SHP77 (cell line): ENCODE data around the gene GET4.
"Not testable (repeated sequence)": the region's sequence is repeated elsewhere in the genome, so short reads cannot be mapped to it uniquely, and the experiment has no call there.

Source experiments
- DNase-seq, 2 experiments: peaks; one replicate each; lab custom pipeline; 2025; lab: John Stamatoyannopoulos, UW

The GET4 gene

DNA sequence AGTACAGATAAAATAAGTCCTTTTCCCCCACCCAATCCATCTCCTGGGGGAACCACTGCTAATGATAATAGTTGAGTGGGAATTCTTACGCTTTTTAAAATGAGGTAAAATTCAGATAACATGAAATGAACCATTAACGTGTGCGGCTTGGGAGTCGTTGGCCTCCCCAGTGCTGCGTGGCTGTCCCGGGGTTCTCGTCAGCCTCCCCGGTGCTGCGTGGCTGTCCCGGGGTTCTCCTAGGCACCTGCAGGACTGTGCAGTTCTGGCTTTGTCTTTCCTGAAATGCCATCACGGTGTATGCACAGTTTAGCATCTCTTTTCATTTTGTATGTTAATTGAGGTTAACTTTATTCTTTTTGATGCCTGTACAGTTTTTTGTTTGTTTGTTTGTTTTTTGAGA is 30.6 kb upstream of the GET4 start:
- no peak for DNase-seq

DNA sequence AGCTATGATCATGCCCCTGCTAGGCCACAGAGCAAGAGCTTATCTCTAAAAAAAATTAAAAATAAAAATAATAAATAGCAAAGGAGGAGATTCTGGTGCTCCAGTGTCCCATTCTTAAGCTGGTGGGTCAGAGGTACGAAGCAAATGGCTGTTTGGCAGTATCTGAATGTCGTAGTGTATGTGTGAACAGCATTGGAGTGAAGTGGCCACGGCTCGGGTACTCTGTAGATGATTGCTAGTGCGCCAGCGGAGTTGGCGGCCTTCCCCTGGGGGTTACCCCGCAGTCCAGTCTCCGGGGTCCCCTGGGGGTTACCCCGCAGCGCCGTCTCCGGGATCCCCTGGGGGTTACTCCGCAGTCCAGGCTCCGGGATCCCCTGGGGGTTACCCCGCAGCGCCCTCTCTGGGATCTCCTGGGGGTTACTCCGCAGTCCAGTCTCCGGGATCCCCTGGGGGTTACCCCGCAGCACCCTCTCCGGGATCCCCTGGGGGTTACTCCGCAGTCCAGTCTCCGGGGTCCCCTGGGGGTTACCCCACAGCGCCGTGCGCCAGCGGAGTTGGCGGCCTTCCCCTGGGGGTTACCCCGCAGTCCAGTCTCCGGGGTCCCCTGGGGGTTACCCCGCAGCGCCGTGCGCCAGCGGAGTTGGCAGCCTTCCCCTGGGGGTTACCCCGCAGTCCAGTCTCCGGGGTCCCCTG is 29.2 kb upstream of the GET4 start:
- DNase-seq, result not testable (repeated sequence)

DNA sequence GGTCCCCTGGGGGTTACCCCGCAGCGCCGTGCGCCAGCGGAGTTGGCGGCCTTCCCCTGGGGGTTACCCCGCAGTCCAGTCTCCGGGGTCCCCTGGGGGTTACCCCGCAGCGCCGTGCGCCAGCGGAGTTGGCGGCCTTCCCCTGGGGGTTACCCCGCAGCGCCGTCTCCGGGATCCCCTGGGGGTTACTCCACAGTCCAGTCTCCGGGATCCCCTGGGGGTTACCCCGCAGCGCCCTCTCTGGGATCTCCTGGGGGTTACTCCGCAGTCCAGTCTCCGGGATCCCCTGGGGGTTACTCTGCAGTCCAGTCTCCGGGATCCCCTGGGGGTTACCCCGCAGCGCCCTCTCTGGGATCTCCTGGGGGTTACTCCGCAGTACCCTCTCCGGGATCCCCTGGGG is 28.6 kb upstream of the GET4 start:
- not testable (repeated sequence) for DNase-seq

DNA sequence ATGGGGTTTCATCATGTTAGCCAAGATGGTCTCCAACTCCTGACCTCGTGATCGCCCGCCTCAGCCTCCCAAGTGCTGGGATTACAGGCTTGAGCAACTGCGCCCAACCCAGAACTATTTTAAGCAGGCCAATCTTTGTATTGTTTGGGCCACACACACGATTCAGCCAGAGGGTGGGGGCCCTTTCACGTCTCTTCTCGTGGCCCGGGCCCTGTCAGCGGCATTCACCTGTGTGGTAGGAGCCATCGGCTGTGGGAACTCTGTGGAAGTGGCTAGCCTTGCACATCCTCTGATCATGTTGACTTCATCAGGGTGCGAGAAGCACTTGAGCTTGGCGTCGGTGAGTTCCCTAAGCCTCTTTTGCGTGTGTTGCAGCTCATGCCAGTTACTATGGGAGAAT is 27.2 kb upstream of the GET4 start:
- no peak for DNase-seq

DNA sequence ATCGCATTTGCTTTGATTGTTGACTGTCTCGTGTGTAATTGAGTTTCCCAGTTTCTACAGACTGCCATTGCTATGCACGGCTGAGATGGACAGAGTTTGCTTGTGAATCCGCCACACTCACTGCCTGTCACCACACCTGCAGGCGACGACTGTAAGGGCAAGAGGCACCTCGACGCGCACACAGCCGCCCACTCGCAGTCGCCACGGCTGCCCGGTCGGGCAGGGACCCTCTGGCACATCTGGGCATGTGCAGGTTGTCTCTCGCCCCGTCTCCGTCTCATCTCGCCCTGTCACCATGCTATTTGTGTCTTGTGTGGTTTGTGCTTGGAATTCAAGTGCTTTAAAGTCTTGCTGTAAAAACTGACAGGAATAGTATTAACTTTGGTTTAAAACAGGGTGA is 26.6 kb upstream of the GET4 start:
- no peak for DNase-seq

DNA sequence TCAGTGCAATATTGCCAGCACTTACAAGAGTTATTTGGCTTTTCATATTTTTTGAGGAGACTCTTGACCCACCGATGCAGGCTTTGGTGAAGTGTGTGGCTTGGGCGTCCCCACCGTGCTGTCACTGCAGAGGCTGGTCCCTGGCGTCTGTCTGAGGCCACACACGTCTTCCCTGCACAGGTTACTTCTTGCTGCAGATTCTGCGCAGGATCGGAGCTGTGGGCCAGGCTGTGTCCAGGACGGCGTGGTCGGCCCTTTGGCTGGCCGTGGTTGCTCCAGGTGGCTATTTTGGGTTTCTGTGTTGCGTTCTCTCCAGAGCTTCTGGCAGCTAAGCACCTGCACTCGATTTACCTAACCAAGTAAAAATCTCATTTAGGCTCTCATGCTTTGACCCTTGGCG is 25.1 kb upstream of the GET4 start:
- DNase-seq, result no peak

DNA sequence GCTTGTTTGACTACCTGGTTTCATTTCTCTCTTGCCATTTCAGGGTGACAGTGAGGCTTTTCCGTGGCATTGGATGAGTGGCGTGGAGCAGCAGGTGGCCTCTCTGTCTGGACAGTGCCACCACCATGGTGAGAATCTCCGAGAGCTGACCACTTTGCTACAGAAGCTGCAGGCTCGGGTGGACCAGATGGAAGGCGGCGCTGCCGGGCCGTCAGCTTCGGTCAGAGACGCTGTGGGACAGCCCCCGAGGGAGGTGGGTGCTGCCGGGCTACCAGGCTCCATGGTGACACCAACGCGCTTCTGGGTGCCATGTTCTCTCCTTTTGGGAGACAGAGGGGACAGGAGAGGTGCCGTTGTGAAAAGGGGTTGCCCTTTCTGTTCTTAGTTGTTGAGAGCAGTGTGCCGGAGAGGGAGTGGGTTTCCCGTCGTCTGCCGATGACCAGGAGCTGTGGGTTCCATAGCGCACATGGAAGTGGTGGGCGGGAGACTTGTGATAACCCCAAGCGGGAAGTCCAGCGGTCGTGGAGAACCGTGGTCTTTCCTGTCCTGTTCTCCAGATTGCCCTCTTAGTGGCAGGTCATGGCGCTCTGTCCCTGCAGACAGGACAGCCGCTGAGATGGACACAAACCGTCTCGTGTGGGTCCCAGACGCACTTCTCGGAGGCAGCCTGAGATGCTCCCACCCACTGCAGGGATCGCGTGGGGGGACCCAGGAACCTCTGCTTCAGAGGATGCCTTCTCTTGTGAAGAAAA is 22.8 kb upstream of the GET4 start:
- no peak for DNase-seq

DNA sequence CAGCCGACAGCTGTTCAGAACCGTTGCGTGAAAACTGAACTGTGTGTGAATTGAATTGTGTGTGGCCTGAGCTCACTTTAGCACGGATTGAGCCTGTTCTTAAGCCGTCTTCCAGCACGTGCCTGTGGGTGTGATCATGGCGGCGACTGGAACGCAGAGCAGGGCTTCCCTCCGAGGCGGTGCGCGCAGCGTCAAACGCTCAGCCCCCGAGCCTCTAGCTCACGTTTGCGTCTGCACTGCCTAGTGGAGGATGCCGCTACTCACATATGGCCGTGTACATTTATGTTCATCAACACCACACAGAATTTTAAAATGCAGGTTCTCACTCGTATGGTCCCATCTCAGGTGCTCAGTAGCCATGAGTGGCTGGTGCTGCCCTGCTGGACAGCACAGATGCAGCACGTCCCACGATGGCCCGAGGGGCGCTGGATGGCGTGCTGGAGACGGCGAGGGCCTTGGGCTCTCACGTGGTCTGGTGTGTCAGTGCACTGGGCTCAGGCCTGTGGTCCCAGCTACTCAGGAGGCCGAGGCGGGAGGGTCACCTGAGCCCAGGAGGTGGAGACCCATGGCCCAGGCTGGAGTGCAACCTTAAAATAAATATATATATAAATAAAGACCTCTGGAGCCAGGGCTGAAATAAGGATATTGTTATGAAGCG is 22.1 kb upstream of the GET4 start:
- no peak for DNase-seq

DNA sequence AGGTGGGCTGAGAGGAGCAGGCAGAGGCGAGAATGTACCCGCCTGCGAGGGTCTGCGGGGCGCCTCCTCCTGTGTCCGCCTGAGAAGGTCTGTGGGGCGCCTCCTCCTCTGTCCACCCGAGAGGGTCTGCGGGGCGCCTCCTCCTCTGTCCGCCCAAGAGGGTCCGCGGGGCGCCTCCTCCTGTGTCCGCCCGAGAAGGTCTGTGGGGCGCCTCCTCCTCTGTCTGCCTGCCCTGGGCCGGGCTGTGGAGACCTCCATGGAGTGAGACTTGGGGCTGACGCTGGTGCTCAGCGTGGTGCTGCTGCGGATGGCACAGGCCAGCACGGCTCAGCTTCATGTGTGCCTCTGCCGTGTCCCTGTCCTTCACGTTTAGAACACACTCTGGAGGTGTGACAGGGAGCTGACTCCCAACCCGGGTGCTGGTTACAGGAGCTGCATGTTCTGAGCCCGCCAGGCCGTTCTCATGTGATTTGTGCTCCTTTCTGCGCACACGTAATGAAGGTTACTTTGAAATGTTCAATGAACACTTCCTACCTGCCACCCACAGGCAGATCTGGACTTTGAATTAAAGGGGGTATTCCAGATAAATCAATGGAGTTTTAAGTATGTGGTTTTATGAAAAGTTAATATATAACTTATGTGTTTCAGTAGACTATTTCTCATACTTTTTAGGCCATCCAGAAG is 20.5 kb upstream of the GET4 start:
- DNase-seq, result no peak

DNA sequence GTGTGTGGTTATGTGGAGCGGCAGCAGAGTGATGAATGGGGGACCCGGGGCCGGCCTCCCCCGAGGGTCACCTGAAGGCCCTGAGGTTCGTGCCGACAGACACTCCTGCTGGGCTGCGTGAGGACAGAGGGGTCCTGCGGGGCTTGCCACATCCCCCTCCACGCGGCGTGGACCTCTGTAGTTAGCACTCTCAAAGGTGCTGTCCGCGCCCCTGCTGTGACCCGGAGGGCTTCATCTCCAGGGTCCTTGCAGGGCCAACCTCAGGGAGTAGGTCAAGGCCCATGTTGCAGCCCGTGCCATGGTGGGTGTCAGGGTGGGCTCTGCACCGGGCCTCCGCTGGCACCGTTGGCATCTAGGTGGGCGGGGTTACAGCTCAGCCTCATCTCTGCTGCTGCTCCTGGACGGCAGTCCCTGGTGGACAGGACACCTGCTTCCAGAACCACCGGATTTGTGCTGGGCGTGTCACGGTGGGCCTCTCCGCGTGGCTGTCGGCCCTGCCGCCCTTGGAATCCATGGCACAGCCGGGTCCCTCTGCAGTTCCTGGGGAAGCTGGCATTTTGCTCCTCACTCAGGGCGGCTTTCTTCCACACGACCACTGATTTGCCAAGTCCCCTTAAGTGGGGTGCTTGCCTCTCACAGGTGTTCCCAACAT is 19.8 kb upstream of the GET4 start:
- DNase-seq, result no peak

DNA sequence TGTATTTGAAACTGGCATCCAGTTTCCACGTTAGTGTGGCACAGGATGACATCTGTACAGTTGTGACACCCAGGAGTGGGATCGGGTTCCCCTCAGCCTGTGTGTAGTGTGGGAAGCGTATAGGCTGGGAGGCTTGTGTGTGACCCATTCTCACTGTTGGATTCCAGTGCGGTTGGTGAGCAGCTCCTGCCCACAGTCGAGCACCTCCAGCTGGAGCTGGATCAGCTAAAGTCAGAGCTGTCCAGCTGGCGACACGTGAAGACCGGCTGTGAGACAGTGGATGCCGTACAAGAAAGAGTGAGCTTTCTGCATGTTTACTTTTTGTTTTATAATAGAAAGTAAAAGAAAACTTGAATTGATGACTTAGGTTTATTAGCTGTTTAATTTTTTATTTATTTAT is 18.7 kb upstream of the GET4 start:
- DNase-seq, result no peak

DNA sequence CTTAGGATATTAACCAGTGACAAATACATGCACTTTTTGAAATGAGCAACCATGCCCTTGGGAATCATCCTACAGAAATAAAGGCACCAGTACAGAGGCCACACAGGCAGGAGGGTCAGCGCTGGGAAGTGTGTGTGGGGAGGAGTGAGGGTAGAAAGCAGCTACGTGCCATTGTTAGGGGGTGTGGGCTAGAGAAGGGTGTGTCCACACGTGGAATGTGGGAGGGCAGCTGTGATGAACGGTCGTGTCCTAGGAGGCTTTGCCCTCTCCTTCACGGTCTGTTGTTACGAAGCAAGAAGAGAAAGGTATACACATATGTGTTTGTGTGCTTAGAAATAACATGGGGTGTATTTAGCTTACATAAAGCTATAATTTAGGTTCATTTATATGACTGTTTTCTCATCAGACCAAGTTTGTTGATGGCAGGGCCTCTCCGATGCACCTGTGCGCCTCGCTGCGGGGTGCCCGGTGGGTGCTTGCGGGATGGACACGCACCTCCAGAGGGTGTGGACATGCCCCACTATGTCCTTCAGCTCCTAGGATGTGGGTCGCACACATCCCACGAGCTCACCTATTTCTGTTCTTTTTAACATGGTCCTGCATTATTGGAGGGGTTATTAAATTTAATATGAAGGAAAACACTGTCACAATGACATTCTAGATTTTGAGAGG is 16.9 kb upstream of the GET4 start:
- no peak for DNase-seq

DNA sequence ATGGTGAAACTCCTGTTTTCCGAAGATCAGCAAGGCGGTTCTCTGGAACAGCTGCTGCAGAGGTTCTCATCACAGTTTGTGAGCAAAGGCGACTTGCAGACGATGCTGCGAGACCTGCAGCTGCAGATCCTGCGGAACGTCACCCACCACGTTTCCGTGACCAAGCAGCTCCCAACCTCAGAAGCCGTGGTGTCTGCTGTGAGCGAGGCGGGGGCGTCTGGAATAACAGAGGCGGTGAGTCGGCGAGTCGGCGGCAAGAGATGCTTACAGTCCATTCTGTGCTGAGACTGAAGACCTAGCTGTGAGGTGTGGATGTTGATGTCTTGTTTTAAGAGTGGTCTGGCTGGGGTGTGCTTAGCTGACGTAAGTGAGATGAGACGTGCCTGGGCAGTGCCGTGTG is 16.2 kb upstream of the GET4 start:
- no peak for DNase-seq

DNA sequence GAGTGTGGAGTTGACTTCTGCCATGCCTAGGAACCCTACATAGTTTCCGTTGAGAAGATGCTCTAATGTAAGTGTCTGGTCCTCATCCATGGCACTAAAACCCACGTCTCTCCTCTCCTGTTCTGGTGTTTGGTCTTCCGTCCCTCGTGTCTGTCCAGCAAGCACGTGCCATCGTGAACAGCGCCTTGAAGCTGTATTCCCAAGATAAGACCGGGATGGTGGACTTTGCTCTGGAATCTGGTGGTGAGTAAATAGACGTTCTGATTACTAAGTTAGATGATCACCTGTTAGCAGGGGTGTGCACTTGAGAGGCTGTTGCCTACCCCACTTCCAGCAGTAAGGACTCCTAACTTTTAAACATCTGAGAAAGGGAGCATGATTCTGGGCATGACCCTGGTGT is 15.1 kb upstream of the GET4 start:
- no peak for DNase-seq

DNA sequence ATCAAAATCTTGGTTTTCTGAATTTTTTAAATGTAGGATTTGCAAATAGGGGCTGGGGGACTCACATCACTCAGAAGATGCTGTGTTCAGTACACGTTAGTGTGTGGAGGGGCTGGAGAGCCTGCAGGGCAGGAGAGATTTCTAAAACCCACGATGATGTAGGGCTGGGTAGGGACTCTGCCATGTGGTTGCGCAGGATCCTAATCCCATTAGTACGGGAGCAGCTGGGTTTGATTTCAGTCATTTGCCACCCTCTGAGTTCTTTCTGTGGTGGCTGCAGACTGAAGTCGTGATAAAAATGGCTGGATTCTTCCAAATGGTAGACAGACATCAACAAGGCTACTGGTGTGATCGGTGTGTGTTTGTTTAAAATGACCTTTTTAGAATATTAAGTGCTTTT is 14.2 kb upstream of the GET4 start:
- no peak for DNase-seq

DNA sequence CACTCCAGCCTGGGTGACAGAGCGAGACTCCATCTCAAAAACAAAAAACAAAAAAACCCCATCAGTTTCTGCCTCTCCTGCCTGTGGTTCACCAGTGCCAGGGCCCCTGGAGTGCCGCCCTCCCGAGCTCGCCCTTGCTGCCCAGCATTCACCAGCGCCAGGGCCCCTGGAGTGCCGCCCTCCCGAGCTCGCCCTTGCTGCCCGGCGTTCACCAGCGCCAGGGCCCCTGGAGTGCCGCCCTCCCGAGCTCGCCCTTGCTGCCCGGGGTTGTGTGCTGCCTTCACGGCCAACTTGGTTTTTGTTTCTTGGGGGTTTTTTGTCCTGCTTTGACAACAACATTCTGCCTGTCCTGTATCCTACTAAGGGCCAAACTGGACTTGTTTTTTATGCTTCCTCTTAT is 13.2 kb upstream of the GET4 start:
- no peak for DNase-seq

DNA sequence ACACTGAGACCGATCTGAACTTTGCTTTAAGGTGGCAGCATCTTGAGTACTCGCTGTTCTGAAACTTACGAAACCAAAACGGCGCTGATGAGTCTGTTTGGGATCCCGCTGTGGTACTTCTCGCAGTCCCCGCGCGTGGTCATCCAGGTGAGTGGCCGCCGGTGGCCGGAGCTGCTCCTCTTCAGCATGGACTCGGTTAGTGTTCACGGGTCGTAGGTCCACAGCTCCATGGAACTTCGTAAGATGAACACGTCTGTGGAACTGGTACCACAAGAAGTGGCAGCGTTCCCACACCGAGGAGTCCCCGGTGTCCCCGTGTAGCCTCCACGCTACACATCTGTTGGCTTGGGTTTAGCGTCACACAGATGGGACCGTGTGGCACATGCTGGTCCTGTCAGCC is 10.4 kb upstream of the GET4 start:
- DNase-seq, result no peak

DNA sequence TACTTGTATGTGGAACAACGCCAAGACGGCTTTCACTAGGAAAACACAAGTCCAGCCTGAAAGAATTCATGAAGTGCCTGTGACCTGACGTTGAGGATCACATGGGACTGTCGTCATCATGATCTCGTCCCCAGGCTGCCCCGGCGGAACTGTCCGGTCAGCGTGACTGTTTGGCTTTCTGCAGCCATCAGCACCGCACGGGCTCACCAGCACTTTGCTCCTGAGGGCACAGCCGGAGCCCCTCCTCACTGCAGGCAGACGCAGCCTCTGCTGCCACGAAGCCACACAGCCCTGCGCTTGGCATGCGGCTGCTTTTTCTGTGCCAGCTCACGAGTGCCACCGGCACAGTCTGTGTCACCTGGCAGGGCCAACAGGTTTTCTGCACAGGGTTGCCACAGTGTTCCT is 9.4 kb upstream of the GET4 start:
- no peak for DNase-seq

DNA sequence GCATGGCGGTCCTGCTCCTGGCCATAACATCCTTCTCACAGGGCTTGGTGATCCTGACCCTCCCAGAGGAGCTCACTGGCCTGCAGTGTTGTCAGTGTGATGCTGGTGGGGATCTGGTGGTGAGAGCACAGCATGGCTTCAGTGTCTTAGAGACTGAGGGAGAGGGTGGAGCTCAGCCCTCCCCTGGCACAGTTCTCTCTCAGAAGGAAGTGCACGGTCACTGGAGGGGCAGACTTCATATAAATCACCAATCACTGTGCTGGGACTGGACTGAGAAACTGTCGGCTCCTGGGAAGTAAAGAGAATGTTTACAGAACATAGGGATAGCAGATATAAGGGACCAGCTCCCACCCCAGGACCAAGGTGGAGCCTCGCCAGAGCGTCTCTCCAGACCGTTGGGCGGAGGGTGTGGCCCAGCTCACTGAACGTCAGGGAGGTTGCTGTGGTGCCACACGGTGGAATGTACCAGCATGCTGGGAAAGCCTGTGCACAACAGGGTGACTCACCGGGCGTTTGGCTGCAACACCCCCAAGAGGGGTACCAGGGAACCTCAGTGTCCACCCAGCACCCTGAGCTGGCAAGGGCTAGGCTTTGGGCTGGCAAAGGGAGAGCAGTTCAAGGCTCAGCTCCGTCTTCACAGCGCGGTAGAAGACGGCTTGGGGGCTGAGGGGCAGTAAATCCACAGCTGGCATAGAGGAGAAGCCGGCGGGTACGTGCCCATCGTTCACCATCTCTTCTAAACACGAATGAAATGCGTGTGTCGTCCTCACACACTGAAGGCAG is 8.8 kb upstream of the GET4 start:
- DNase-seq, result no peak

DNA sequence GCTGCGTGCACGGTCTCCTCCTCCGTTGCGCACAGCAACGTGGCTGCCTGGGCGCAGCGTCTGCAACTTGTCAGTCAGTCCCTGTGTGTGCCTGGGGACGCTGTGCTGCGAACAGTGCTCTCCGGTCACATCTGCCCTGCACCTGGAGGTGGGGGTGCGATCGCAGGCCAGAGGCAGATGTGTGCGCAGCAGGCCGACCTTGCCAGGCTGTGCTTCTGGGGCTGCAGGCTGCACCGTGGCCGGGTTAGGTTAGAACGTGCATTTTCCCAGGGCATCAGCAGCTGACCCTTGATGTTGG is 8.2 kb upstream of the GET4 start:
- no peak for DNase-seq

DNA sequence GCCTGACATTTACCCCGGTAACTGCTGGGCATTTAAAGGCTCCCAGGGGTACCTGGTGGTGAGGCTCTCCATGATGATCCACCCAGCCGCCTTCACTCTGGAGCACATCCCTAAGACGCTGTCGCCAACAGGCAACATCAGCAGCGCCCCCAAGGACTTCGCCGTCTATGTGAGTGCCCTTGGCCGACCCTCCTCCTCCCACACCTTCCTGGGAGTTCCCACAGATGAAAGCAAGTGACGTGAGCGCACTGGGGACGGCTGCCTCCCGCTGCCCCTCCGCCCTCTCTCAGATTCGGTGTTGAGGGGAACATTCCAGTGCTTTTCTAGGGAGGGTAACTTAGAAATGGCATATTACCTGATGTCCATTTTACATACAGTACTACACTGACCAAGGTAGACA is 7.0 kb upstream of the GET4 start:
- DNase-seq, result no peak
